CD4-positive, alpha-beta T cell treated with Interleukin-12 subunit alpha and Interleukin-12 subunit beta, for 1 hour (primary cell): ENCODE measurements around the gene GARNL3.

Experiments used
- DNase-seq: peaks from one replicate; pipeline ENCODE4 v3.0.0-alpha.2; 2020

The GARNL3 gene

DNA sequence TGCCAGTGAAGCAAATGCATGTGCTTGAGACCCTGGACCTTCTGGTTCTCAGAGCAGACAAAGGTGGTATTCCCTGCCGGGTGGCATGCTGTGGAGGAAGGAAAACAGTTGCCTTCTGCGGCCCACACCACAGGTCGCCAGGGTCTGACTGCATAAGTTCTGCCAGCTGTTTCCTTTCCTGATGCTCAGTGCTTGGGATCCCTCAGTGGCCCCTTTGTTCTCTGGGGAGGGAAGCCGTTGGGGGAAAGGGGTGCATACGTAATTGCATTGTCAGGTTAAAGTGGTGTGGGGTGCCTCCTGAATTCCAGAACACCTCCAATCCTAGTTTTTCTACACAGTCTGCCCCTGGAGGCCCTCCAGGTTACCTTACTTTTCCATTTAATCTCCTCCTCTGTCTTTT is 89.3 kb downstream of the GARNL3 start:
- DNase-seq = no peak

DNA sequence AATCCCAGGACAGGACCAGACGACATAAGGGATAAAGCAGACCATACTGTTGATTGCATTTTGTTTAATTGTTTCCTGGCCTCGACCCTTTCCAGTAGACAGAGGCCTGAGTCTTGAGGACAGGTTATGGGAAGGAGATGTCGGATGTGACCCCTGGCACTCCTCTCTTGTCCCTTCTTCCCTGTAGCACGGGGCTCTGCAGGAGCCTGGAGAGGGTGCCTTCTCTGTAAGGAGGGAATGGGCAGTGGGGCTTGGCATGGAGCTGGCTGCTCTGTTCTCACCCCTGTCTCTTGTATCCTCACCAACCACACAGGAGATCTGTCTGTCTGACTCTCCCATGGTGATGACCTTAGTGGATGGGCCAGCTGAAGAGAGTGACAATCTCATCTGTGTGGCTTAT is 92.3 kb downstream of the GARNL3 start:
- no peak for DNase-seq

- no peak for DNase-seq
Measured at GRCh38 chr9:127358023-127358535, 93.5 kb downstream of the GARNL3 start.

DNA sequence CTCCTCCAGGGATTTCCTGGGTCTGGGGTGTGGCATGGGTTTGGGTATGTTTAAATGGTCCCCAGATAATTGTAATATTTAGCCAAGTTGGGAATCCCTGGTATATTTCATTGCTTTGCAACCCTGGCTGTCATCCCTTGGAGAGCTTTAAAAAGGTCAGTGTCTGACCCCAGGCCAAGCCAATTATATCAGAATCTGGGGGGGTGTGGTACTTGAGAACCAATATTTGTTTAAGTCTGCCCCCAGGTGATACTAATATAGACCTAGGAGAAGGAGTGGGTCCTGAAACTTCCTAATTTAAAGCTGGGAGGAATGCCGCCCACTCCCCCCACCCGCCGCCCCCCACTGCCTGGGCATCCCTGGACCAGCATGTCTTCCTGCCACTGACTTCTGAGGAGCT is 94.2 kb downstream of the GARNL3 start:
- DNase-seq = no peak

- no peak for DNase-seq
Measured at GRCh38 chr9:127360250-127360649, 95.7 kb downstream of the GARNL3 start.

DNA sequence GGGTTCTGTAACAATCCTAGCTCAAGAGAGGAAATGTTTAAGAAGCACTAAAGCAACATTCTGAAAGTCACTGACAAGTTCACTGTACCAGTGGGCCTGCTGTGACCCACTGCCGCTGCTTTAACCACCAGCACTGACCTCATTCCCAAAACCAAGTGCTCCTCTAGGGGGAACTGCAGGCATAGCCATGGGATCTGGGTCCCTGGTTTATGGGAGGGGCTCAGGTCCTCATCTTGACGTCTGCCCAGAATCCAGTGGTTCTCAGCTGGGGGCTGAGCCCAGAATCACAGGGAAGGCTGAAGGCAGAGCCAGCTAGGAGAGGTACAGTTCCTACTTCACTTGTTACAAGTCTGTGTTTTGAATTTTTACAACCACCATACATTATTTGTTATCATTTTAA is 96.3 kb downstream of the GARNL3 start:
- no peak for DNase-seq

- DNase-seq = peak; percentile 4
Measured at GRCh38 chr9:127361561-127361960, 97.0 kb downstream of the GARNL3 start.

GRCh38 chr9:127362829-127363228 is 98.3 kb downstream of the GARNL3 start:
- no peak for DNase-seq

GRCh38 chr9:127365461-127365860 is 100.9 kb downstream of the GARNL3 start:
- DNase-seq = no peak

DNA sequence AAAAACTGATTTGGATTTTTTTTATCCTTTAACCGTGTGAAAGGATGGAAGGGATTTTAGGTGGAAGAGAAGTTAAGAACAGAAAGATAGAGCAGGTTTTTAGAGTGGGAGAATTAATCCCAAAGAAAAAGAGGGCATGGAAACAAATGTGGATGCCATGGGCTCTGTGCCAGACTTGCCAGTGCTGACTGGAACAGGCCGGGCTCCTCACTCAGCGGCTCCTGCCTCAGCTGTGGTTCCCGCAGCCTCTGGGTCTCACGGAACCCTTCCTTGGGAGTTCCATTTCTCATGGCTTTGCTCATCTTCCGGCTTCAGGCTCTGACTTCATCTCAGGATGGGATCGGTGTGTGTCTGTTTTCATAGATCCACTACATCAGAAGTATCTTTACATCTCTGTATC is 102.0 kb downstream of the GARNL3 start:
- no peak for DNase-seq

GRCh38 chr9:127368852-127369402 is 104.4 kb downstream of the GARNL3 start:
- DNase-seq = no peak

GRCh38 chr9:127369428-127369827 is 104.9 kb downstream of the GARNL3 start:
- no peak for DNase-seq

DNA sequence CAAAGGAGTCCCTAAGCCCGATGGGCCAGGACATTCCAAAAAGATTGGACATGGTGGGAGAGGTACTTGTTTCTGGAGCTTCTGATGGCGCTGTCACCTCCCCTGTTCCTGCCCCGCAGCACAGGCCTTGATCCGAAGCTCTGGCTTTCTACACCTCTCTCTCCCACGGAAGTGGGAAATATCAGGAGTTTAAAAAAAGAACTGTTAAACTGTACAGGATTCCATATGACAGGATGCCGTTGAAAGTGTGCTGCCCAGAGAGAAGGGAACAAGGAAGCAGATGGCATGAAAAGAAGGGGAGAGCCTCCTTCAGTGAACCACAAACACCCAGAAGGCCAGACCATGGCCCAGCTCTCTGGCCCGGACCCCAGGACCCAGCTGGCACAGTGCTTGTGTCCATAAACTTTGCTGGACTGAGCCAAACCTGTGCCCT is 105.6 kb downstream of the GARNL3 start:
- DNase-seq = no peak

- no peak for DNase-seq
Measured at GRCh38 chr9:127370672-127371648, 106.4 kb downstream of the GARNL3 start.

- DNase-seq = no peak
Measured at GRCh38 chr9:127380479-127380878, 115.9 kb downstream of the GARNL3 start.

- DNase-seq = no peak
Measured at GRCh38 chr9:127382541-127382940, 118.0 kb downstream of the GARNL3 start.

GRCh38 chr9:127384016-127384730 is 119.6 kb downstream of the GARNL3 start:
- no peak for DNase-seq

DNA sequence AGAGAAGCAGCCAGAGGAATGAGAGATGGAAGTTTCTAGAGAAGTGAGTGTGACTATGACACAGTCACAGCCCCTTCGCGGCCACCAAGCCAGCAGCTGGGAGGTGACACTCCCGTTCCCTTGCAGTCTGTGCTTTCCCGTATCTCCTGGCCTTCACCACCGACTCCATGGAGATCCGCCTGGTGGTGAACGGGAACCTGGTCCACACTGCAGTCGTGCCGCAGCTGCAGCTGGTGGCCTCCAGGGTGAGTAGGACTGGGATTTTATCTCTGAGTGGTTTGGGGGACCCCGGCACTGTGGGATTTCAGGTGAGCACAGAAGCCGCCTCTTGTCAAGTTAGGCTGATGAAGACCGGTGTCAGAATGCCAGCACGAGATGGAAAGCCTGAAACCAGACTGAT is 120.3 kb downstream of the GARNL3 start:
- DNase-seq = no peak

GRCh38 chr9:127386249-127386648 is 121.7 kb downstream of the GARNL3 start:
- DNase-seq = no peak

DNA sequence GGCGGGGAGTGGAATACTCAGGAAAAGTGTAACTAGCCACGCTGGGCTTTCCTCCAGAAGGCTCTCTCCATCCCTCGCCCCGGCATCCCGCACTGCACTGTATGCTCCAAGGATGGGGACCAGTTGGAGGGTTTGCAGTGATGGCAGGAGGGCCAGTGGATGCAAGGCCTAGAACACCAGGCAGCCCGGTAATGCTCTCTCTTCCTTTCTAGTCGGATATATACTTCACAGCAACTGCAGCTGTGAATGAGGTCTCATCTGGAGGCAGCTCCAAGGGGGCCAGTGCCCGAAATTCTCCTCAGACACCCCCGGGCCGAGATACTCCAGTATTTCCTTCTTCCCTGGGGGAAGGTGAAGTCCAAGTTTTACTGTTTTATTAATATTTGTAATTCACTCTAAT is 122.4 kb downstream of the GARNL3 start:
- DNase-seq = no peak

GRCh38 chr9:127388037-127388855 is 123.7 kb downstream of the GARNL3 start:
- peak; percentile 87 for DNase-seq

DNA sequence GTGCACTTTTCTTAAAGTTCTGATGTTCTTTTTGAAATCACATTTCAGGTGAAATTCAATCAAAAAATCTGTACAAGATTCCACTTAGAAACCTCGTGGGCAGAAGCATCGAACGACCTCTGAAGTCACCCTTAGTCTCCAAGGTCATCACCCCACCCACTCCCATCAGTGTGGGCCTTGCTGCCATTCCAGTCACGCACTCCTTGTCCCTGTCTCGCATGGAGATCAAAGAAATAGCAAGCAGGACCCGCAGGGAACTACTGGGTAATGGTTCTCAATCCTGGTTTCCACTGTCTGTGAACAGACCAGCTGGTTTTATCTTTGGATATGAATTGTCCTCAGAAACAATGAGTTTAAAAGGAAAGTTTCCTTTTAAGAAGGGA is 124.3 kb downstream of the GARNL3 start:
- no peak for DNase-seq
